HG02943 (cell line): ENCODE results near the gene MOSPD2.

Experiments used
- ATAC-seq: cut with Tn5 transposase; IDR thresholded peaks from one replicate; pipeline ENCODE4 v1.9.1; 2021; ENCODE audit warnings: mild to moderate bottlenecking, low read depth, moderate library complexity; ENCODE audit not compliant: unreplicated experiment

MOSPD2 gene

GRCh38 chrX:14872851-14873675, at the start of gene MOSPD2, which contains the start of gene FANCB:
Gene MOSPD2 (plus strand): TSS chrX:14873421. CDS start chrX:14873529, 108 bp downstream.
Gene FANCB (minus strand): TSS chrX:14873069. CDS start chrX:14865510, 7,559 bp downstream.
- peak; percentile 95 for ATAC-seq

- no peak for ATAC-seq
Measured at GRCh38 chrX:14825851-14826250, 47.4 kb upstream of the MOSPD2 start.

GRCh38 chrX:14826319-14826718, 46.9 kb upstream of the MOSPD2 start:
- no peak for ATAC-seq

- ATAC-seq, result no peak
Measured at GRCh38 chrX:14829643-14830042, 43.6 kb upstream of the MOSPD2 start.

GRCh38 chrX:14832151-14832550, 41.1 kb upstream of the MOSPD2 start:
- no peak for ATAC-seq

GRCh38 chrX:14832586-14832985, 40.6 kb upstream of the MOSPD2 start:
- ATAC-seq, result no peak

- no peak for ATAC-seq
Measured at GRCh38 chrX:14837155-14837554, 36.1 kb upstream of the MOSPD2 start.

- ATAC-seq, result no peak
Measured at GRCh38 chrX:14843666-14844065, 29.6 kb upstream of the MOSPD2 start.

- ATAC-seq, result no peak
Measured at GRCh38 chrX:14851526-14851925, 21.7 kb upstream of the MOSPD2 start.

GRCh38 chrX:14864631-14865030, 8.6 kb upstream of the MOSPD2 start:
- ATAC-seq, result no peak

- ATAC-seq, result no peak
Measured at GRCh38 chrX:14865201-14865600, 8.0 kb upstream of the MOSPD2 start.

- no peak for ATAC-seq
Measured at GRCh38 chrX:14871767-14872166, 1.5 kb upstream of the MOSPD2 start.

- no peak for ATAC-seq
Measured at GRCh38 chrX:14872355-14872754, 866 bp upstream of the MOSPD2 start.

GRCh38 chrX:14873676-14874049, 442 bp downstream of the MOSPD2 start:
- ATAC-seq, result no peak

GRCh38 chrX:14875624-14876023, 2.4 kb downstream of the MOSPD2 start:
- ATAC-seq, result no peak

- ATAC-seq, result no peak
Measured at GRCh38 chrX:14883826-14884225, 10.6 kb downstream of the MOSPD2 start.

GRCh38 chrX:14884714-14885113, 11.5 kb downstream of the MOSPD2 start:
- no peak for ATAC-seq

GRCh38 chrX:14886252-14886651, 13.0 kb downstream of the MOSPD2 start:
- no peak for ATAC-seq

GRCh38 chrX:14896273-14896672, 23.1 kb downstream of the MOSPD2 start:
- no peak for ATAC-seq

- ATAC-seq, result no peak
Measured at GRCh38 chrX:14897042-14897441, 23.8 kb downstream of the MOSPD2 start.

- no peak for ATAC-seq
Measured at GRCh38 chrX:14899607-14900006, 26.4 kb downstream of the MOSPD2 start.

GRCh38 chrX:14902537-14902936, 29.3 kb downstream of the MOSPD2 start:
- no peak for ATAC-seq
